MV-4-11 (cell line): ENCODE measurements around the gene MYL12A.

ENCODE experiments used
- DNase-seq: peaks from one replicate; lab custom pipeline; 2025; lab: John Stamatoyannopoulos, UW

MYL12A gene

DNA sequence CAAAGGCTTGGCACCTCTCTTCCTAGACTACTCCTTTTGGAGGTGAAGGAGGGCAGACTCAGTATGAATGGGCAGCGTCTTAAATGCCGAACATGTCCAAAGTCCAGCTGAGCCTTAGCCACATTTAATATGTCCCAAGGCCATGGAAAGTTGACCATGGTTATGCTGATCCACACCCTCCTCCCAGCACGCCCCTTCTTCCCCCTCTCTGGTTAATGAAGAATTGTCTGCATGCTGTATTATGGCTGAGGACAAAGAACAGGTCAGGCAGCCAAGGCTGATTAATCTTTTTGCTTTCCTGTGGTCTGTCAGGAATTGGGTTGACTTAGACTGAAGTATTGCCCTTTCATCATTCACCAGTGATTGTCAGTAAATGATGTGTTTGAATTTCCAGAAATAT is 22.0 kb upstream of the MYL12A start:
- DNase-seq: no peak

DNA sequence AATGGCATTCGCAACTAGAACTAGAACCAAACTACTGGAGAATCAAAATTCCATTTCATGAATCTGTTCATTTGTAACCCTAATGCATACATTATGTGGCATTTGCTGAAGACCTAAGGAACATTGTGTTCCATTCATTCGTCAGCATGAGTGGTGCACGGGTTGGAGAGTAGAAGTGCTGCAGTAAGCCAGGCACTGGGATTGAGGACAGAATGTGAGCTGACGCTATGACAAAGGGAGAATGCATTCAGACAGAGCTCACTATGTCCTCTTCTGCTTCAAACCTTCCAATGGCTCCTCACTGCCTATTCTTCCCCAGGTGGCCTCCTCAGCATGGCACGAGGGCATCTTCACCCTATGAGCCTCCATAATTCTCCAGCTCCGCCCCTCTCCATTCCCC is 21.6 kb upstream of the MYL12A start:
- no peak for DNase-seq

DNA sequence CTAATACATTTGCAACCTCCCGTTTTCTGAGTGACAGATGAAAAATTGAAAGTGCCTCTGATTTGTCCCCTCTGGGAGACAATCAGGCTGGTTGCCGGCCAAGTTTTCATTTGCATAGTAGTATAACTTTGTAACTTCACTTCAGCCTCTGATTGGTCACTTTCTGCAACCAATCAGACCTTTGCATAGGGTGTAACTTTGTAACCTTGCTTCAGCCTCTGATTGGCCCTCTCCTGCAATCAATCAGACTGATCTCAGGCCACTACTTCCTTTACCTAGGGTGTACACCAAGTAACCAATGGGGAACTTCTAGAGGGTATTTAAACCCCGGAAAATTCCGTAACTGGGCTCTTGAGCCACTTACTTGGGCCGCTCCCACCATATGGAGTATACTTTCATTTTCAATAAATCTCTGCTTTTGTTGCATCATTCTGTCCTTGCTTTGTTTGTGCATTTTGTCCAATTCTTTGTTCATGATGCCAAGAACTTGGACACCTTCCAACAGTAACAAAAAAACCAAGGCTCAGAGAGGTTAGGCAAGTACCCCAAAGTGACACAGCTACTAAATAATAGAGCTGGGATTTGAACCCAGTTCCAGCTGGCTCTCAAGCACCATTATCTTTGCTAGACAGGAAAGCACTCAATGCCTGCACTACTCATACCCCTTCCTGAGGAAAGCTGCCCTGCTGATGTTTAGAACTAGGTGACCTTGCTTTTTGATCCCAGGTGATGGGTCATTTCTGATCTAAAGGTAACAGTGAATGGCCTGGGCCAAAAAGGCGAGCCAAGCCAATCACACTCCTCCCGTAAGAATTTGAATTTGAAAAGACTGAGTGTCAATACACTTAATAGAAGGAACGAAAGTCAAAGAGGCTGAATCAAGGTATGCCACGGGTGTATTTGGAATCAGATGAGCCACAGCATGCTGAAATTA is 16.9 kb upstream of the MYL12A start:
- DNase-seq: peak; percentile 34

DNA sequence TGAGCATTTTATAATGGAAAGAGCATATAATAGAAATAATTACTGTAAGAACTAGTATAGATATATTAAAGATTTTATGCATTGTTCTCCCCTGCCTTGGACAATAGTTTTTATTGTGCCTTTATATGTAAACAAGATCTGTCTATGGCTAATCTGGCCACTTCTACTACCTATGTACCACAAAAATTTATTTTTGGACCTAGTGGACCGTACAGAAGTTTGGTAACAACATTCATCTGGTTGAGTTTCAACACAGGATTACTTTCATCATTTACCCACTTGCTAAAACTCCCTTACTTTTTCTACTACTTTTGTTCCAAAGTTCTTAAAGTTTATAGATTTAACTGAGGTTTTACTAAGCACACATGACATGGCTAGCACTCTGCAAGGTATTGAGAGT is 14.6 kb upstream of the MYL12A start:
- no peak for DNase-seq

DNA sequence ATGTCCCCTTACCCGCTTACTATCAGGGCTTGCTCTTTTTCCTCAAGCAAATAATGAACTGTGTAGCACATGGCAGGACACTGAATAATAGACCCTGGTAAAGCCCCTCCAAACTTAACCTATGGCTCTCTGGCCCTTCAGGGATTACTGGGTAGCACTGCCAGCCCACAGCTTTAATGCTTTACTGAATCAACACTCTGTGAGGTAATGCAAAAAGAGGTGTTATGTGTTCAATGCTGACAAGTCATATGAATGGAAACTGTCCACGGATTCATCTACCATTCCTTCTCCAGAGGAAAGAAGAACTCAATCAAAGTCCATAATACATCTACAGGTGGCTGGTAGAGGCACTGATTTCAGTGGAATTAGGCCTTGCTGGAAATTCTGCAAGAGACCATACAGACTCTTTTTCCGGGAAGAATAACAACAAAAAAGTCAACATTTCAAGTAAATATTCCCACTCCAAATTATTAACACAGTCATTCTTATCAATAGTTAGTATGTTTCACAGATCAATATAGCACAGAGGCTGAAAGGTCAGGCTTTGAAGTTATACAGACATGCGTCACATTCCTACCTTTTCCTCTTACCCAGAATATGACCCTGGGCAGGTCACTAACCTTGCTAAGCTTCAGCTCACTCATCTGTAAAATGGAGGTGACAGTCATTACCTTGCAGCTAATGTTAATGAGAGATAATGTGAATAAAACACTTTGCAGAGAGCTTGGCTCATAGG is 14.0 kb upstream of the MYL12A start:
- no peak for DNase-seq

DNA sequence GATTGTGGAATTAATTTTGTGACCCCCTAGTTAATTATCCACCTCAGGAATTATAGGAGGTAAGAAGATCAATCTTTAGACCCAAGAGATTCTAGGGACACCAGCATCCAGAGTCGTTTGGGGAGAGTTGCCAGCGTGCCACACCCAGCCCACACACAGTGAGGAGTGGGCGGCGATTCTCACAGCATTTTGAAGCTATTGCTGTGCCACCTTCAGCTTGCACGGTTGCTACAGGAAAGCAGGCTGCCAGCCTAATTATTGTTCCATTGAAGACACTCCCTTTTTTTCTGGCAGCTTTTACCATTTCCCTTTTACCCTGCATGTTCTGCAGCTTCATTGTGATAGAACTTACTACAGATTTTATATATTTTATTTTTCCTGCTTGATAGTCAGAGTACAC is 13.1 kb upstream of the MYL12A start:
- no peak for DNase-seq

DNA sequence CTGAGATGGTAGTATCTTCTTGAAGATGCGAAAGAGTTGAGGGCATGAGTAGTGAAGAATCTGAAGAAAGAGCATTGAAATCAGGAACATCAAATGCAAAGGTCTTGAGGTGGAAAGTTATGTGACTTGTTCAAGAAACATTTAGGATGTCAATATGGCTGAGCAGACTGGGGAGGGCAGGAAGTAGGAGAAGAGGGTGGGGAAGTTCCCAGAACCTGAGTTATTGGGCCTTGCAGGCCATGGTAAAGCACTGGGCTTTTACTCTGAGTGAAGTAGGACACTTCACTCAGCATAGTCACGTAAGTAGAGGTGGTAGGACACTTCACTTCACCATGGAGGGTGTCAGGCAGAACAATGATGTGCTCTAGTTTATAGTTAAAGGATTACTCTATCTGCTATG is 11.8 kb upstream of the MYL12A start:
- DNase-seq: no peak

DNA sequence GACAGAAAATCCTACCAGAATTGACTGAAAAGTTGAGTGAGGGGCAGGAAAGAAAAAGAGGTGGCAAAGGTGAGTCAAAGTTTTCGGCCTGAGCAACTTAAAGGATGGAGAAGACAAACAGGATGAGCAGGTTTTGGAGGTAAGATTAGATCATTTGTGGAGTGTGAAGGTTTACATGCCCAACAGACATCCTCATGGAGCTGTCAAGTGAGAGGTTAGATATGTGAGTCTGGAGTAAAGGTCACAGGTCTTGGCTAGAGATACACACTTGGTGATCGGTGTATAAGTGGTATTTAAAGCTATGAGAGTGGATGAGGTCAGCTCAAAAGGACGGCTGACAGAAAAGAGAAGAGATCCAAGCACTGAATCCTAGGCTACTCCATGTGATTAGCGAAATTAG is 11.1 kb upstream of the MYL12A start:
- no peak for DNase-seq

DNA sequence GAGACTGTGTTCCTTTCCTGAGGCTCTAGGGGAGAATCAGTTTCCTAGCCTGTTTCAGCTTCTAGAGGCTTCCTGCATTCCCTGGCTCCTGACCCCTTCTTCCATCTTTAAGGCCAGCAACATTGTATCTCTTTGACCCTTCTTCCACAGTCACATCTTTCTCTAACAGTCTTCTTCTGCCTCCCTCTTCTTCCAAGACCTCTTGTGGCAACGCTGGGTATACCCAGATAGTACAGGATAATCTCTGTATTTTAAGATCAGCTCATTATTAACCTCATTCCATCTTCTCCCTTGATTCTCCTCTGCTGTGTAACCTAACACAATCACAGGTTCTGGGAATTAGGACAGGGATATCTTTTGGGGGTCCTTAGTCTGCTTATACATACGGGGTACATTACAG is 8.9 kb upstream of the MYL12A start:
- DNase-seq: no peak

DNA sequence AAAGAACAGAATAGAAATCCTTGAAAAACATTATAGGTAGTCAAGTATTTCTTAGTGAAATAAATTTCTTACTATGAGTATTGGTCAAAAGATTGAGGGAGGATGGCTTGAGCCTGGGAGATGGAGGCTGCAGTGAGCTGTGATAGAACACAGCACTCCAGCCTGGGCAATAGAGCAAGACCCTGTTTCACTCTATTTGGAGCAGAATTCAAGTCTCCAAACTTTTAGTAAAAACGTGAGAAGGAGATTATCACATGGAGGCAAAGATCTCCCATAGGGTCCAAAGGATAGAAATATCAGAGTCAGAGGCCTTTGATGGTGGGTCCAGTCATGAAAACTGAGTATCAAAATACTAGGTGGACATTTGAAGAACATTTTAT is 2.4 kb upstream of the MYL12A start:
- DNase-seq: no peak

DNA sequence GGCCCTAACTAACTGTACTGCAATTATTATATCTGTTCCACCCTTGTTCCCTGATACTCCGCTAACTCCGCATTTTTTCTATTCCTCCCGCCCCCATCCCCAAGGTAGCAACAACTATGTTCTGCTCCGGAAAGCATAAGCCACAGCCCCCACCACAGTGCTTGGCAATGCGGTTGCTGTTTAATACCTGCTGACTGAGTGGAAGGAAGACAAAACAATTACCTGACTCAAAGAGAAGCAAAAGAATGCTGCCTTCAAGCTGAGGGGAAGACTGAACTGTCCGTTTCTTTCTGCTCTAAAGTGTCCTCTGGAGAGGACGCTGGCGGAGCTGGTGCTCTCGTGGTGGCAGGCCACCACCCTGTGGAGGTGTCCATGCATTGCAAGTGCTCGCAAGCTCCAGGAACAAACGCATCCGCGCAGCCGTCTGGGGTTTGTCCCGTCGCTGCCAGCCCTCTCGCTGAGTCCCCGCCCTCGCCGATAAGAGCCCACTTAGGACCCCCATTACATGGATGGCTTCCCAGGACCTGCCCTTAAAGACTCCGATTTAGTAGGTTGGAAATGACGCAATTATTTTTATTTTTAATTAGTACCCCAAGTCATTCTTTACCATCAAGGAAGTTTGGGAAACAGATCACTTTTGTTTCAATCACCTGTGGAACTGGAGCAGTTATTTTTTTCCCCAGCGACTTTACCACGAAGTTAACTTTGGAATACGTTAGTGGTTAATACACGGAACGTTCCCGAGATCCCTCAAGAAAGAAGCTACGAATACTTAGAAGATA is 1.6 kb upstream of the MYL12A start:
- peak; percentile 87 for DNase-seq

DNA sequence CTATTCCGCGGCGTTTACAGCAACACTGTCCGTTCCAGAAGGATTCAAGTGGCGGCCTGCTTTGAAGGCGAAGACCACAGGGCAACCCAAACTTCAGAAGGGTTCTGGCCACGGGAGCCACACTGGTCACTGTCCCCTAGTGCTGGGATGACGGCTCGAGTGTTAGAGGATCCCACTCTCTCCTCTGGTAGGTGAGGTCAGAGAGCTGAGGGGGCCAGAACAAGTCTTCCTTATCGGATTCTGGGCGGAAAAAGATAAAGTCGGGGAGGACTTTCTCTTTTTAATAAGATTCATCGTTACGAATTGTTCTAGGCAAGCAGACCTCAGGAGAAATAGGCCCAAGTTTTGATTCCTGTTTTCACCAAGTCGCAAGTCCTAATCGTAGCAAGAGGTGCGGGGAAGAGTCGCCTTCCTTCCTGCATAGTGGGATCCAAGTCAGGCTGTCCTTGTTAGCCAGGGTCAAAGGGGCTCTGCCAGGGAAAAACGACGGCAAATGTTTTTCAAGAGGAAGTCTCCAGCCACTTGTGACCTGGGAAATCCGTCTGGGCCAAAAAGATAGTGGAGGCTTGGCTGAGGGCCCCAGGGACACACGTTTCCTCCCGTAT is 864 bp upstream of the MYL12A start:
- peak; percentile 28 for DNase-seq

DNA sequence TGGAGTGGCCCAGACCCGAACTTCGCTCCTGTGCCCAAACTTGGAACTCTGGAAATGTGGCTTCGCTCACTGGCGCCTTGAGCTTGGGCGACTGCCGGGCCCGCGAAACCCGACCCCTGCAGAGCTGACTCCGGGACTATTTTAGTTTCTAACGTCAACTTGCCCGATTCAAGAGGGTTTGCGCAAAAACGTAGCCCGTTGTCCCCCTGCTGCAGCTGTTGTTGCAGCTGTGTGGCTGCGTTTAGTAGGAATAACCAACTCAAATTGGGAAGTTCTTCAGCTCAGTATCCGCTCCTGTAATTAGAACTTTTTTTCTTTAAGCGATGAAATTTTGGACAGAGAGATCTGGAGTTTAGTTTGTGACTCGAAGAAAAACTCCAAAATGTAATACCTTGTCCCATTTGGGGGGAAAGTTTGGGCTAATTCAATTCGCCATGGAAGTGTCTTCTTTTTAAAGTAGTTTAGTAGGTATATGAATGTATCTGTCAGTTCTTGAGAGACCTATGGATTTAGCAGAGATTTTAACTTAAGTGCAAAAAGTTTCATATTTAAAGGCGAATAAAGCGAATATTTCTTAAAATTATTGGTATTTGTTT is 559 bp downstream of the MYL12A start:
- DNase-seq: peak; percentile 49

DNA sequence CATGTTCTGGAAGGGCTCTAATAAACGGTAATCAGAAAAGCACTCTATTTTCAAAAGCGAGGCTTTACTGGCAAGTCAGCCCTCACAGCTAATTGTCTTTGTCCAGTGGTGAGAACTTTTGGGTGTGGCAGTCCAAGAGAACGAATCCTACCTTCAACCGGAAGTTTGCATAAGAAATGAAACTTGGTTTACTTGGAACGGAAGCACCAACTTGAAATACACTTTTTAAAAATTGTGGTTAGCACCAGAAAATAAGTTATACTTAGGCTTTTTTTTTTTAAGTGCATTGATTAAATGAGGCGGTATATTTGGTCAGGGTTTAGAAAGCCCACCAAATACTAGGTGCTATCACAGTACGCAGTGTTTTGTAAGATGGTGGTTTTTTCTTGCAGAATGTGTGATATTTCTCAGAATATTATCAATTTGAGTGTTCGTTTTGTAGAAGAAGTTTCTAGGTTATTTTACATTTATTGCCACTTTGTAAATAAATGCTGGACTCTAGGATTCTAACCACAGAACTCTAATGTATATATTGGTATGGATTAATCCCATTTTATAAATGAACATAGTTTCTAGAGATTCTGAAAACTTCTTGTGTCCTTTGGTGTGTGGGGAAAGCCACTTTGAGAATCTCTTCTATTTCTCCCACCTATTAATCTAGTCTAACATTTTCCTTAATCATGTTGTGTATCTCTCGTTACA is 1.2 kb downstream of the MYL12A start:
- DNase-seq: peak; percentile 66

DNA sequence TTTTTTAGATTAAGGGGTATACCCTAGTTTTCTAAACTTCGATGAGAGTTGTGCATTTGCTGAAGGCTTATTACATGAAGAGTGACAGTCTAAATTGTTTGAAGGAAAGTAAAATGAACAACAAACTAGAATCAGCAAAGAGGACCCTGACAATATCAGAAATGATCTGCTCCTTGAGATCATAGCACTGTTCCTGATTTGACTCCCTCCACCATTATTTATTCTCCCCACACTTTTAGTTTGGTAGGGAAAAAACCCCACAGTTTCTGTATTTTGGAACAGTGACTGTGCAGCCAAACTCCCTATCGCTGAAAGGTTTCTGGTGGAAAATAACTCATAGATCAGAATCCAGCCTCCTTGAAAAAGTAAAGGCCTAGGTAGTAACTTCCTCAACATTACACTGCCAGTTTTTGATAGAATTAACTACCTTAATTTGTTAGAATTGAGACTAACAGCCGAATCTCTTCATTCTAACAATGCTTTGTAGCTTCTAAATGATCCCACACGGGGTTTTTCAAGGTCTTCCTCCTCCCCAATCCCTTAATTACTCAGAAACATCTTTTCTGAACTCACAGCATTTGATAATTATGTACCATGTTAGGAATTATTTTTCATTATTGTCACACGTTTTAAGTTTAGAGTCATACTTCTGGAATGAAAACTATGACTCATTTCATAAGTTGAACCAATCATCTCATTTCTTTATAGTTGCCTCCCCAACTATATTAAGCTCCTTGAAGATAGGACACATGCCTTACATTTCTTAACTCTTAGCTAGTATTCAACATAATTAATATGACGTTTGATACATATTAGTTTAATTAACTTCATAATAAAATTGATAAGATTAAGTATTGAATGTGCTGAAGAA is 2.9 kb downstream of the MYL12A start:
- DNase-seq: peak; percentile 22

DNA sequence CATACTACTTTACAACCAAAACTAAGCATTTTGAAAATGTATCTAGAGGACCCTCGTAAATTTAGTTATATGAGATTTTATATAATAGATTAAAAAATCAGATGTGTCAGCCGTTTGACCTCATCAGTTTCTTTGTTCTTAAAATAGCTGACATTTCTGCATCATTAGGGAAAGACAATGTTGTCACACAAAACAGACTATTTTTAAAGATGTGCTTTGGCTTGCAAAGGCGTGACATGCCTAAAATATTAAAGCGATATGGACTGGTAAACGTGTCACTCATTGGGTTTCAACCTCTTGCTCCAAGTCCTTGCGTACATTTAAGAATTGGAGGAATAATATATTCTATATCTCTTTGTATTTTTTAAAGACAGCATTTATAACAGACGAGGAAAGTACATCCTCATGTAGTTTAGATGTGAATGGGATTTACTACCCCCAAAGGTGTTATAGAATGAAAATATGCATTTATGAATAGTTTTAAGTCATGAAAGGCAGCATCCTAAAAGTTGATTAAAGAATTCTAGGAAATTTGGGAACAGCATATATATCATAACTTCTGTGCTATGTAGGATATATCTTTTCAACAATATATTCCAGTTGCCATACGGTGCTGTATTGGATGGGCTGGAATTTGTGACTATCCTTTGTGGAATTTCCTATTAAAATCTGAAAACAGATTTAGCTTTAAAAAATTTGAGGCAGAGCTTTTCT is 3.8 kb downstream of the MYL12A start:
- DNase-seq: no peak

DNA sequence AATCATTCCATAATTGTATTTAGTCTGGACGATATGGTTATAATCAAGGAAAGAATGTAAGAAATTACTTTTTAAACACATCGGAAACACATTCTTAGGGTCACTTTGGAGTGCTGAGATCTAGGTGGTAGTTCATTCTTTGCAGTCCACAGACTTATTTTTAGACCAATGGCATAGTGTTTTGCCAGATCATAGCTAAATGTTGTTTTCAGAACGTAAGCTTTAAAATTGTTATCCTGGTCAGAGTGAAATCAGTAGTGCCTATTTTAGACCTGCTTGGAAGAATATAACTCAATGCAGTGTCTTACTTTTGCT is 4.3 kb downstream of the MYL12A start:
- no peak for DNase-seq

DNA sequence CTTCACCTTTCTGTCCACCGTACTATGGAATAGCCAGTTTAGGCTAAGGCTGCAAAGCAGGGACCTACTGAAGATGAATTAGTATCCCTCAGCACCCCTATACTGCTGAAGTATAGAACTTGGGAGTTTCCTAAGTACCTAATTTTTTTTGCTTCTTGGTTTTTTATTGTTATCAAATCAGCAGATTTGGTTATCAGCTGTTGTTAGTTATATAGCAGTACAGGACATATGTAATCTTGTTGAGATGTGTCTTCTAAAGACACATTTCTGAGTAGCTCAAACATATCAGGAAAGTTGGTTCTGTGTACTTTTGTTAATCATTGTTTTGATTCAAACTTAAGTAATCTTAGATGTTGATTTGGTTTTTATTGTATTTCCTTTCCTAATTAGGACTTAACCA is 5.2 kb downstream of the MYL12A start:
- DNase-seq: no peak

DNA sequence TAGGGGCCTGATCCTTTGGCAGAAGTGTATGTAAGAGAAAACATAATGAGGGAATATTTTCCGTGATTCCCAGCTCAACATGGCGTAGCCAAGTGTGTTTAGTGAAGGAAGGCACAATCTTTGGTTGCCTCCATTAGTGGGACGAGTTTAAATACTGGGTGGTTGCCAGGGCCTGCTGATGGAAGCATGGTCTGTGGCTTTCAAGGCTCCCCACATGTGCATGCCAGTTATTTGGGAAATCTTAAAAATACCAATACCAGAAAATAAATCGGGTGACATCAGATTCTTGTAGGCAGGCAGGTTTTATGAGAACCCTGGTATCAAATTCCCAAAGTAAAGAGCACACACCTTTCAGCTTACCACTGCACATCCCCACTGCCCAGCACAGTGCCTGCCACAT is 7.1 kb downstream of the MYL12A start:
- DNase-seq: no peak
